ENCODE measurements around the gene MAP4K4. TPM values are rescaled to one million over a fixed set of nuclear protein-coding genes. Genes with fewer than 3 reads are reported as not detected.

The MAP4K4 gene
- total RNA-seq, result 10 to 100 TPM; 46.5 to 54.6 TPM

GRCh38 chr2:101697124-101698013 is at the start of gene MAP4K4:
Gene MAP4K4 (plus strand): TSS chr2:101697707. CDS start chr2:101698081, 374 bp downstream.

Other genes starting within 250 kb of the MAP4K4 start
- not detected for gene RFX8, start 222.6 kb upstream of the MAP4K4 start, total RNA-seq

All from melanocyte of skin (primary cell).